ENCODE results near the gene POLA1.

Gene POLA1

DNA sequence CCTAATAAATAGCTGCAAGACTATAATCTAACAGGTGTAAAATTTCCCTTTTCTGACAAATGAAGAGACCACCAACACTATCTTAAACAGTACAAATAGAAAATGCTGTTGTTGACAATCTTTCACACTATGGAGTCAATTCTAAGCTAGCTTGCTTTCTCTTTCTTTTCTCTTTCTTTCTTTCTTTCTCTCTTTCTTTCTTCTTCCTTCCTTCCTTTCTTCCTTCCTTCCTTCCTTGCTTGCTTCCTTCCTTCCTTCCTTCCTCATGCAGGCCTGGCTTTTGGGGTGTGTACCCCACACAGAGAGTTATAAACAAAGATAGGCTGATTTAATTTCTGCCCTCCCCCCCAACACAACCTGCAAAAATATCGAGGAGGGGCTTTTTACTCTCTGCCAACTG lies 330.2 kb downstream of the POLA1 start:
- no peak for DNase-seq (ENCODE audit: low spot score)

DNA sequence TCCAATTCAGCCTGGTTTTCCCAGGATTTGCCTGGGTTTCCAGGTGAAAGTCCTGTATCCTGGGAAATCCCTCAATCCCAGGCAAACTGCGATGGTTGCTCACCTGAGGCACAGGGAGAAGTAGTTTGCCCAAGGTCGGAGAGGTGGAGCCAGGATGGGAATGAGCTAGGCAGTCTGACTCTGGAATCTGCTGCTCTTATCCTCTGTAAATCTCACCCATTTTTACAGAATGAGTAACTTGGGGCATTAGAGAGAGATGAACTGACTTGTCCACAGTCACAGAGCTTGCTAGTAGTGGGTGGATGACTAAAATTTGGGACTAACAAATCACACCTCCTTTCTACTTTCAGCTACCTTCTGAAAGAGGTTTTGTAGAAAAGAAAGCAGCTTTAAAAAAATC lies 331.9 kb downstream of the POLA1 start:
- DNase-seq (ENCODE audit: low spot score), result no peak

DNA sequence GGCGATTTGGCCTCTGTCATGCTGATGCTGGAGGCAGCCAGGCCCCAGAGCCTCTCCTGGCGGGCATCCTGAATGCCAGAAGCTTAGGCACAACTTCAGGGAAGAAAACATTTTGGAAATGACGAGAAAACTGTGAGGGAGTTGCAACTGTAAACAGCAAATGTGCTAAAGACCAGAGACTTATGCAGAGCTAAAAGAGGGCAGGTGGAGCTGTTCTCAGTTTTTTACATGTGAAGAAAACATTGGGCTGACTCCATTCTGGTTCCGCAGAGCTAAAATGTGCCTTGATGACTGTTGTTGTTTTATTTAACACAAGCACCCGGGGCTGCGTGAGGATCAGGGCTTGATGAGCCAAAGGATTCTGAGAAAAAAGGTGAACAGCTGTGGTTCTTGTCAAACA lies 332.9 kb downstream of the POLA1 start:
- no peak for DNase-seq (ENCODE audit: low spot score)

DNA sequence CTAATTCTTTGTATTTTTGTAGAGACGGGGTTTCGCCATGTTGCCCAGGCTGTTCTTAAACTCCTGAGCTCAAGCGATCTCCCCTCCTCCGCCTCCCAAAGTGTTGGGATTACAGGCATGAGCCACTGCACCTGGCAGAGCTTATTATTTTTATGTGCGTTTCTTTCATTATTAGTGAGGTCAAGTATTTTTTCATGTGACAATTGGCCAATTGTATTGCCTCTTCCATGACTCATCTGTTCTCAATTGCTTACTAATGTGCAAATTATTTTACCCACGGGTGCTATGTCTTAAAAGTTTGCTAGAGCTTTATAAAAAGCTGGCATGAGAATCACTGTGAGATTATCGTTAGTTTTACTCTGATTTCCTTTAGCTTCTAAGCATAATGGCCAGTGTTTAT lies 335.0 kb downstream of the POLA1 start:
- no peak for DNase-seq (ENCODE audit: low spot score)

DNA sequence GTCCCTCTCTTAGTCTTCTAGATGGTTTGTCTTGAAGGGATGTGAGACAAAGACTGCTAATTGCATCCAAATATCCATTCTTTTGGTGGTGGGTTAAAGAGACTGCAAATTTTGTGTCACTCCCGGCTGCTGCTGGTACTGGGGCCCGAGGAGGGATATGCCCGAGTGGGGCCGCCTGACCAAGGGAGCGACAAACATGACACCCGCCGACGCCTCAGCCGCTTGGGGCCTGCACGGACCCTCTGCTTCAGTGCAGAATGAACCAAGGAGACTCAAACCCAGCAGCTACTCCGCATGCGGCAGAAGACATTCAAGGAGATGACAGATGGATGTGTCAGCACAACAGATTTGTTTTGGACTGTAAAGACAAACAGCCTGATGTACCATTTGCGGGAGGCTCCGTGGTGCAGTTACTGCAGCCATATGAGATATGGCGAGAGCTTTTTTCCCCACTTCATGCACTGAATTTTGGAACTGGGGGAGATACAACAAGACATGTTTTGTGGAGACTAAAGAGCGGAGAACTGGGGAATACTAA lies 335.6 kb downstream of the POLA1 start:
- DNase-seq (ENCODE audit: low spot score), result no peak

DNA sequence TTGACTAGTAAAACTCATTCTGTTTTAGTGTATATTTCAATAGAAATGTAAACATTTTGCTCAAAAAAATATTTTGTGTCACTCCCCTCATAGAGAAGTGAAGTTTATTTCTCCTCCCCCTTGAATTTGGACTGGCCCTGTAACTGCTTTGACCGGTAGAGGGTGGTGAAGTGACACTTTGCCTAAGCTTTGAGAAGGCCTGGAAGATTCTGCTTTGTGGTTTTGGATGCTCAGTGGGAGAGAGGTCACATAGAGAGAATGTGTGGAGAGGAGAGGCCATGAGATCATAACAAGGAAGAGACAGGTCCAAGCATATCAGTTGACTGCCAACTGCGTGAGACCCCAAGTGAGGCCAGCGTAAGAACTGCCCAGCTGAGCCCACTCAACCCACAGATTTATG lies 341.2 kb downstream of the POLA1 start:
- no peak for DNase-seq (ENCODE audit: low spot score)

DNA sequence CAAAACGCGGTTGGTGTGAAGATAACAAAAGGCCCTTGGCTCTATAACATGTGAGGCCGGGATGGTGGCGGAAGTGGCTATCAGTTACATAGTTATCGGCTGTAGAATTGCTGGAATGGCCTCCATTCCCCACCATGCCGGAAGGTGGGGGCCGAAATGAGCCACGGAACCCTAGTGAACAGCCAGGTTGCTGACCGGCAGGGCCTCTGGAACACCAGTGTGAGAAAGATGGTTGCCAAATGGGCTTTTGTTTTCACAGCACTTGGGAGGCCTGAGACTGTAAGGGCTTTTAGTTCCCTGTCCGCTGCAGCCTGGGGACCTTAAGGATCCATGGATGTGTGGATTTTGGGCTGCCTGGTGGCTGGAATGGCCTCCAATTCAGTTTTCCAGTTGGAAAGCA lies 345.3 kb downstream of the POLA1 start:
- no peak for DNase-seq (ENCODE audit: low spot score)

DNA sequence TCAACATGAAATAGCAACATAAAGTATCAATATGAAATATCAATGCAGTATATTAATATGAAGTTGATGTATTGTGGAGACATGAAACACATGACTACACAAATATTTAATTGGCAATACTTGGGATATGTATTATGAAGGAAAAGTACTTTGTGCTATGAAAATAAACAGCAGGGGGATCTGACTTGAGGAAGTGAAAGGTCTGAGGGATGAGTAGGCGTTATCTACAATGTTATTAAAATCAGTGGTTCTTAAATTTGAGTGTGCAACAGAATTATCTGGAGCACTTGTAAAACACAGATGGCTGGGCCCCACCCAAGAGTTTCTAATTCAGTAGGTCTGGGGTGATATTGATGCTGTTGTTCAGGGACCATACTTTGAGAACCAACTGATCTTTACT lies 349.5 kb downstream of the POLA1 start:
- no peak for DNase-seq (ENCODE audit: low spot score)
